CD8-positive, alpha-beta memory T cell (primary cell): ENCODE results near the gene KCNIP1. TPM values are rescaled to one million over a fixed set of nuclear protein-coding genes. Genes with fewer than 3 reads are reported as not detected.

Experiments used
- CTCF ChIA-PET: fragments of 350-600 bp; sonication (Branson Sonifier 250); formaldehyde crosslinking; loops from one replicate; lab custom pipeline; 2021; ENCODE audit warnings: antibody characterized with exemption; lab: Charles Lee
- POLR2A ChIA-PET: fragments of 350-600 bp; sonication (Branson Sonifier 250); formaldehyde crosslinking; loops from one replicate; lab custom pipeline; 2021; ENCODE audit warnings: antibody characterized with exemption; lab: Charles Lee
- DNase-seq, 5 donors: peaks; one replicate each; pipeline versions ENCODE4 v3.0.0 to v3.0.0-alpha.2; 2020 to 2022; ENCODE audit warnings: mixed read lengths in 1 of 5
- H3K27ac ChIP-seq: one replicate; pipeline ENCODE4 v1.7.0; 2013; ENCODE audit warnings: low read depth, mild to moderate bottlenecking, low read length, moderate library complexity
- H3K27me3 ChIP-seq: 2 replicates; pipeline ENCODE4 v1.7.0; 2013; ENCODE audit warnings: low read length, mild to moderate bottlenecking; ENCODE audit not compliant: insufficient read depth, poor library complexity, severe bottlenecking
- H3K36me3 ChIP-seq: 2 replicates; pipeline ENCODE4 v1.7.0; 2013; ENCODE audit warnings: mild to moderate bottlenecking, low read length, moderate library complexity; ENCODE audit not compliant: insufficient read depth
- H3K4me1 ChIP-seq: 2 replicates; pipeline ENCODE4 v1.7.0; 2013; ENCODE audit warnings: mild to moderate bottlenecking, low read length, moderate library complexity; ENCODE audit not compliant: insufficient read depth
- H3K4me3 ChIP-seq: 2 replicates; pipeline ENCODE4 v1.7.0; 2013; ENCODE audit warnings: mild to moderate bottlenecking, low read length
- H3K9me3 ChIP-seq: 2 replicates; pipeline ENCODE4 v1.7.0; 2013; ENCODE audit warnings: mild to moderate bottlenecking, low read length
- H3K27ac Mint-ChIP-seq, 8 donors: one replicate each; pipeline ENCODE4 v1.8.0; 2020 to 2021; ENCODE audit warnings: mixed read lengths in 8 of 8, mild to moderate bottlenecking in 6 of 8, inconsistent platforms in 3 of 8, moderate library complexity in 3 of 8
- H3K27me3 Mint-ChIP-seq, 2 donors: one replicate each; pipeline ENCODE4 v1.8.0; 2020 to 2021; ENCODE audit warnings: mixed read lengths in 2 of 2, mild to moderate bottlenecking in 1 of 2, moderate library complexity in 1 of 2
- H3K36me3 Mint-ChIP-seq, 3 donors: one replicate each; pipeline ENCODE4 v1.8.0; 2020 to 2021; ENCODE audit warnings: mixed read lengths in 3 of 3, inconsistent platforms in 1 of 3, mild to moderate bottlenecking in 1 of 3
- H3K4me1 Mint-ChIP-seq, 3 donors: one replicate each; pipeline ENCODE4 v1.8.0; 2020 to 2021; ENCODE audit warnings: mixed read lengths in 3 of 3, inconsistent platforms in 1 of 3, mild to moderate bottlenecking in 1 of 3
- H3K4me3 Mint-ChIP-seq, 7 donors: one replicate each; pipeline ENCODE4 v1.8.0; 2020 to 2021; ENCODE audit warnings: mixed read lengths in 7 of 7, mild to moderate bottlenecking in 6 of 7, moderate library complexity in 4 of 7, inconsistent platforms in 2 of 7
- H3K9me3 Mint-ChIP-seq, 5 donors: one replicate each; pipeline ENCODE4 v1.8.0; 2020 to 2022; ENCODE audit warnings: mixed read lengths in 5 of 5, mild to moderate bottlenecking in 3 of 5, moderate library complexity in 2 of 5, inconsistent platforms in 1 of 5
- polyA plus RNA-seq: library from polyadenylated mRNA; unstranded; fragments of 300-500 nt; fragmentation: Illumina TruSeq; gene quantifications from one replicate; pipeline ENCODE4 v1.2.3, GENCODE V29; 2021
- total RNA-seq, 2 experiments: library from RNA; stranded (reverse); gene quantifications; one replicate each; pipeline ENCODE4 v1.2.3, GENCODE V29; 2021

The KCNIP1 gene
- total and polyA plus RNA-seq, 3 experiments from 2014 or later, result not detected

DNA sequence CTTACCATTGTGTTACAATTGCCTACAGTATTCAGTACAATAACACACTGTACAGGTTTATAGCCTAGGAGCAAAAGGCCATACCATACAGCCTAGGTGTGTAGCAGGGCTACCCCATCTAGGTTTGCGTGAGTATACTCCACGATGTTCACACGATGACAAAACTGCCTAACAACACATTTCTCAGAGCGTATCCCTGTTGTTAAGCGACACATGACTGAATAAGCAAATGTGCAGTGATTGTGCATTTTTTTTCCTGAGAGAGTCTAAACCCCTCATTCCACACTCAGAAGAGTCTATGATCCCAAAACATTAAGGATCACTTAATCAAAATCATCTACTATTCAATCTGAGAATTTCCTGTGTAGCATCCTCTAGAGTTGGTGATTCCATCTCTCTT, 211.3 kb downstream of the KCNIP1 start:
- Histone ChIP-seq H3K27ac (no peak overlapping the region), H3K4me3 (no peak overlapping the region), H3K36me3 (no peaks in the 10 kb centered on the region), H3K27me3 (no peaks in the 10 kb centered on the region), H3K4me1 (no peaks in the 10 kb centered on the region), H3K9me3 (no peaks in the 10 kb centered on the region)
- Mint-ChIP-seq H3K9me3 (peaks cover 0 to 9% (median 2%) of the 10 kb centered on the region in 5 donors), H3K36me3 (no peaks in the 10 kb centered on the region), H3K4me1 (no peaks in the 10 kb centered on the region), H3K27me3 (peaks cover 7 to 35% of the 10 kb centered on the region in 2 donors), H3K27ac (no peak overlapping the region), H3K4me3 (no peak overlapping the region)
- no peak for DNase-seq
- POLR2A ChIA-PET, result no interaction called here
- CTCF ChIA-PET, result no interaction called here

DNA sequence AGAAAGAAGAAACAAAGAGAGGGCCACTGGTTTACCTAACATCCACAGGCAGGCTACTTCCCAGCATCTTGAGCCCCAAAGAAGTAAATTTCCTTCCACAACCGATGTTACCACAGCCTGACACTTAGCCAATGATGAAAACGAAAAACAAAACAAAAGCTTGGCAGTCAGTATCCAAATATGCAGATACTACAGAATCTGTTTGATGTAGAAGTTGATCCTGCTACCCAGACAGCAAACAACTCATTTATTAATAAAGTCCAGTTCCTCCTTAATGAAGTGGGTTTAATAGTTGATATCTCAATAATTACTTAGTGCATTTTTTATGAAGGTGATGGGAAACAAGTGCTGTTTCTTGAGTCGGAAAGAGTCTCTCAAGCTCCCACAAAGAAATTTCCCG, 212.6 kb downstream of the KCNIP1 start:
- no peaks in the 10 kb centered on the region for H3K9me3 ChIP-seq
- H3K9me3 Mint-ChIP-seq, result peaks cover 0 to 4% (median 0%) of the 10 kb centered on the region in 5 donors
- no peak overlapping the region for H3K4me3 ChIP-seq
- DNase-seq, result no peak
- ChIA-PET POLR2A (no interaction called here), CTCF (no interaction called here)
- no peaks in the 10 kb centered on the region for H3K36me3 Mint-ChIP-seq
- H3K36me3 ChIP-seq, result no peaks in the 10 kb centered on the region
- H3K4me3 Mint-ChIP-seq, result no peak overlapping the region
- H3K4me1 Mint-ChIP-seq, result no peaks in the 10 kb centered on the region
- H3K27me3 Mint-ChIP-seq, result peaks cover 12 to 33% of the 10 kb centered on the region in 2 donors
- no peak overlapping the region for H3K27ac ChIP-seq
- H3K4me1 ChIP-seq, result no peaks in the 10 kb centered on the region
- no peaks in the 10 kb centered on the region for H3K27me3 ChIP-seq
- no peak overlapping the region for H3K27ac Mint-ChIP-seq

DNA sequence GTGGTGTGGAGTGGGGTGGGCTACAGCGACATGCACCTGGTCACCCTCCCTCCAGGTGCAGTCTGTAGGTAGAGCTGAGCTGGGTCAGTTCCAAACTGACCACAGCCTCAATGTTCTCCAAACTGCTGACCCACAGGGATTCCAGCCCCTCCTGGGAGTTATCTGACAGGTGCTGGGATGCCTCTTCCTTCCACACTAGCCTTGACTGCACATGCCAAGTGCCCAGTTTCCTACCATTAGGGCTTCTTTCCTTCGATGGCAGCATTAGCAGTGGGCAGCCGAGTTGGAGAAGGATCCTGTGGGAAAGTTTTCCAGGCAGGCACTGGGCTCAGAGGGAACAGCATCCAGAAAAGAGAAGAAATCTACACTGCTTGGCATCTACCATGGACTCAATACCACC, 215.7 kb downstream of the KCNIP1 start:
- POLR2A ChIA-PET, result no interaction called here
- Histone ChIP-seq H3K9me3 (no peaks in the 10 kb centered on the region), H3K4me3 (no peak overlapping the region), H3K27ac (no peak overlapping the region), H3K36me3 (no peaks in the 10 kb centered on the region), H3K27me3 (no peaks in the 10 kb centered on the region), H3K4me1 (no peaks in the 10 kb centered on the region)
- Mint-ChIP-seq H3K36me3 (no peaks in the 10 kb centered on the region), H3K4me1 (no peaks in the 10 kb centered on the region), H3K27ac (no peak overlapping the region), H3K9me3 (peaks cover 0 to 5% (median 2%) of the 10 kb centered on the region in 5 donors), H3K4me3 (no peak overlapping the region), H3K27me3 (peaks cover 23 to 43% of the 10 kb centered on the region in 2 donors)
- CTCF ChIA-PET, result no interaction called here
- DNase-seq, result no peak

DNA sequence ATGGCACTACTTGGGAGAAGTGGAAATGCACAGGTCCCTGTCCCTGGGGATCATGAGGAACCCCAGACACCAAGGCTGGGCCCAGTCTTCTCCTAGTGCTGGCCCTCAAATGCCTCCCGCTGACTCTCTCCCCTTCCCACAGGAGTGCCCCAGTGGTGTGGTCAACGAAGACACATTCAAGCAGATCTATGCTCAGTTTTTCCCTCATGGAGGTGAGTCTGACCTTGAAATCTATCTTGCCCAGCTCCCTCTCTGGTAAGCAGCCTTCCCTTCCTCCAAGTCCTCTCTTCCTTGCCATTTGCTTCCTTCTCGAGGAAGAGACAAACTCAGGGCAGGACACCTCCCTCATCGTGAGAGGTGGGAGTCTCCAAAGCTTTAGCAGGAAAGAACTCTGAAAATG, 216.4 kb downstream of the KCNIP1 start:
- POLR2A ChIA-PET, result no interaction called here
- Histone ChIP-seq H3K4me1 (no peaks in the 10 kb centered on the region), H3K36me3 (no peaks in the 10 kb centered on the region), H3K9me3 (no peaks in the 10 kb centered on the region), H3K4me3 (no peak overlapping the region), H3K27ac (no peak overlapping the region), H3K27me3 (no peaks in the 10 kb centered on the region)
- H3K4me3 Mint-ChIP-seq, result no peak overlapping the region
- no peak for DNase-seq
- H3K36me3 Mint-ChIP-seq, result no peaks in the 10 kb centered on the region
- peaks cover 0 to 5% (median 2%) of the 10 kb centered on the region in 5 donors for H3K9me3 Mint-ChIP-seq
- H3K4me1 Mint-ChIP-seq, result no peaks in the 10 kb centered on the region
- peaks cover 23 to 43% of the 10 kb centered on the region in 2 donors for H3K27me3 Mint-ChIP-seq
- no peak overlapping the region for H3K27ac Mint-ChIP-seq
- CTCF ChIA-PET, result no interaction called here

DNA sequence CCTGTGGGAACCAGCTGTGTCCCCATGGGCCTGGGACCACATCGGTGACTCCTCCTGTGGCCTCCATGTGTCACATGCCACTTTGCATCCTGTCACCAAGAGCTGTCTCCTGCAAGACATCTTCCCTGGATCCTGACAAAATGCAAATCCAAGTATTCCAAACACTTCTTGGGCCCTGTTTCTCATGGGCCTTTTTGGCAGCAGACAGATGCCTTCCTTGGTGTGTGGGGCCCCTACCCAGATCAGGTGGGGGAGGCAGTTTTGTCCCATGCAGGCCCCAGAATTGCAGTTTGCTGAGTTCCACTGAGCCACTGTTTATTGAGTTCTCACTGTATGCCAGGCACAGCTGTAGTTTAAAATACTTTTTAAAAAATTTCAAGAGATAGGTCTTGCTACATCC, 217.2 kb downstream of the KCNIP1 start:
- DNase-seq, result no peak
- CTCF ChIA-PET, result no interaction called here
- no peaks in the 10 kb centered on the region for H3K36me3 Mint-ChIP-seq

DNA sequence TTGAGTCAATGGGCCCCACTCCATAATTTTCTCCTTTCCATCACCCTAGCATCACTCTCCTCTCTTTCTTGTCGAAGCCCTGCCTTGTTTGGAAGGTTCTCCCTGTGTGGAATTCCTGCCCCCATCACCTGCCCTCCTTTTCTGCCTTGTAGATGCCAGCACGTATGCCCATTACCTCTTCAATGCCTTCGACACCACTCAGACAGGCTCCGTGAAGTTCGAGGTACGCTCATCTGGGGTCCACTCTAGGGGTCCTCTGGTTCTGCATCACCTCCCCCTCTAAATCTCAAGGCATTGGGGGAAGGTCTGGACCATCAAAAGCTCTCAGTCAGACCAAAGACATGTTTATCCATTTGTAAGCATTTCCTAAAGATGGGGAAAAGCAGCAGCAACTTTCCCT, 217.9 kb downstream of the KCNIP1 start:
- Mint-ChIP-seq H3K27ac (no peak overlapping the region), H3K27me3 (peaks cover 21 to 40% of the 10 kb centered on the region in 2 donors), H3K36me3 (no peaks in the 10 kb centered on the region), H3K4me1 (no peaks in the 10 kb centered on the region), H3K9me3 (peaks cover 0 to 5% (median 2%) of the 10 kb centered on the region in 5 donors), H3K4me3 (no peak overlapping the region)
- Histone ChIP-seq H3K9me3 (no peaks in the 10 kb centered on the region), H3K36me3 (no peaks in the 10 kb centered on the region), H3K4me3 (no peak overlapping the region), H3K27me3 (no peaks in the 10 kb centered on the region), H3K4me1 (no peaks in the 10 kb centered on the region), H3K27ac (no peak overlapping the region)
- no peak for DNase-seq
- ChIA-PET CTCF (no interaction called here), POLR2A (no interaction called here)

More for the DNA sequence above, 217.2 kb downstream of the KCNIP1 start:
- no peaks in the 10 kb centered on the region for H3K27me3 ChIP-seq
- no peaks in the 10 kb centered on the region for H3K9me3 ChIP-seq
- Mint-ChIP-seq H3K9me3 (peaks cover 0 to 5% (median 2%) of the 10 kb centered on the region in 5 donors), H3K4me3 (no peak overlapping the region), H3K27me3 (peaks cover 22 to 43% of the 10 kb centered on the region in 2 donors), H3K4me1 (no peaks in the 10 kb centered on the region), H3K27ac (no peak overlapping the region)
- H3K27ac ChIP-seq, result no peak overlapping the region
- no peak overlapping the region for H3K4me3 ChIP-seq
- no peaks in the 10 kb centered on the region for H3K36me3 ChIP-seq
- POLR2A ChIA-PET, result no interaction called here
- no peaks in the 10 kb centered on the region for H3K4me1 ChIP-seq

DNA sequence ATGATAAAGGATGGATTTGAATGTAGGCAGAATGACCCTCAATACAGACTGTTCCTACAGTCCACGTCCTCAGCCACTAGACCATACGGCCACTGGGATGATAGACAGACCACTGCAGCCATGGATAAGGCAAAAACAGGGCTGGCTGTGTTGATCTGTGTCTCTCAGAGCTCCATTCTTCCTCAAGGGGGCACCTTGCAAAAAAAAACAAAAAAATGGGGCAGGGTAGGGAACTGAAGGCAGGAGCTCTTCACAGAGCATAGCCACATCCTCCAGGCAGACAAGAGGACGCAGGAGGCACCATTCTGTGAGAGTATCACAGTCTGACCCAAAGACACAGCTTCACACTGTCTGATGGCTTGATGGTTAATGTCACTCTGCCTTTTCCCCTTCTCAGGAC, 218.5 kb downstream of the KCNIP1 start:
- H3K4me1 Mint-ChIP-seq, result no peaks in the 10 kb centered on the region
- Histone ChIP-seq H3K27me3 (no peaks in the 10 kb centered on the region), H3K4me3 (no peak overlapping the region), H3K36me3 (no peaks in the 10 kb centered on the region), H3K4me1 (no peaks in the 10 kb centered on the region), H3K9me3 (no peaks in the 10 kb centered on the region), H3K27ac (no peak overlapping the region)
- no peak overlapping the region for H3K27ac Mint-ChIP-seq
- no peak overlapping the region for H3K4me3 Mint-ChIP-seq
- H3K36me3 Mint-ChIP-seq, result no peaks in the 10 kb centered on the region
- H3K27me3 Mint-ChIP-seq, result peaks cover 21 to 42% of the 10 kb centered on the region in 2 donors
- DNase-seq, result no peak
- CTCF ChIA-PET, result no interaction called here
- peaks cover 0 to 5% (median 2%) of the 10 kb centered on the region in 5 donors for H3K9me3 Mint-ChIP-seq
- POLR2A ChIA-PET, result no interaction called here

DNA sequence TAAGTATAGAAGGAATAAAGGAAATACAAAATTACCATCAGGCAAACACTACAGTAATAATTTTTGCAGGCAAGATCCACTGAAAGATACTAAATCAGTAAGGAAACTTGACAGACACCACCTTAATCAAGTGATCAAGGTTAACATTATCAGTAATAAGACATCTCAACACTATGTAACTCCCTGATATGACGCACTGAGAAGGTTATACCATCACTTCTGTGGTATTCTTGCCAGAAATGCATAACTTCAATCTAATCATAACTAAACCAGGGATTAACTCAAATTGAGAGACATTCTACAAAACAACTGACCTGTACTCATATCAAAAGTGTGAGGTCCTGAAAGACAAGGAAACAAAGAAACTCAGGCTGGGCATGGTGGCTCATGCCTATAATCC, 227.2 kb downstream of the KCNIP1 start:
- ChIA-PET POLR2A (no interaction called here), CTCF (no interaction called here)
- Mint-ChIP-seq H3K27me3 (peaks cover 2 to 5% of the 10 kb centered on the region in 2 donors), H3K9me3 (peaks cover 0 to 11% (median 9%) of the 10 kb centered on the region in 5 donors), H3K4me1 (no peaks in the 10 kb centered on the region), H3K36me3 (no peaks in the 10 kb centered on the region), H3K4me3 (no peak overlapping the region), H3K27ac (no peak overlapping the region)
- Histone ChIP-seq H3K27ac (no peak overlapping the region), H3K9me3 (no peaks in the 10 kb centered on the region), H3K4me1 (no peaks in the 10 kb centered on the region), H3K27me3 (no peaks in the 10 kb centered on the region), H3K36me3 (no peaks in the 10 kb centered on the region), H3K4me3 (no peak overlapping the region)
- no peak for DNase-seq

DNA sequence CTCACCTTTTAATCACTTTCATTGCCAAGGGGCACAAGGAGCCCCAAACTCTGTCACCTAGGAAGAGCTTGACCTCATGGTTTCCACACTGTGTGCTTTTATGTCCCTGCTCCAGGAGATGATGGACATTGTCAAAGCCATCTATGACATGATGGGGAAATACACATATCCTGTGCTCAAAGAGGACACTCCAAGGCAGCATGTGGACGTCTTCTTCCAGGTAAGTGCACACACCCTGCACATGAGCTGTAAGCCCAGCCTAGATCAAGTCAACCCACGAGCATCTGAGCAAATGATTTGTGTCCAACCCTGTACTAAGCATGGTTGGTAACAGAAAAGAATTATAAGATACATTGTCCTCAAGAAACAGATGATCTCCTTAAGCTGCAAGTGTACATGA, 228.9 kb downstream of the KCNIP1 start:
- Histone ChIP-seq H3K36me3 (no peaks in the 10 kb centered on the region), H3K4me1 (no peaks in the 10 kb centered on the region), H3K4me3 (no peak overlapping the region), H3K27ac (no peak overlapping the region), H3K27me3 (no peaks in the 10 kb centered on the region), H3K9me3 (no peaks in the 10 kb centered on the region)
- ChIA-PET POLR2A (no interaction called here), CTCF (no interaction called here)
- Mint-ChIP-seq H3K4me1 (no peaks in the 10 kb centered on the region), H3K27me3 (peaks cover 0 to 4% of the 10 kb centered on the region in 2 donors), H3K4me3 (no peak overlapping the region), H3K36me3 (no peaks in the 10 kb centered on the region), H3K9me3 (peaks cover 0 to 15% (median 11%) of the 10 kb centered on the region in 5 donors), H3K27ac (no peak overlapping the region)
- no peak for DNase-seq
